OCI-LY7 (cell line): ENCODE measurements around the gene TANGO2. TPM values are rescaled to one million over a fixed set of nuclear protein-coding genes. Genes with fewer than 3 reads are reported as not detected.

Source experiments
- BruUV-seq: library from RNA; stranded (reverse); fragments of 400-500 nt; replicated peaks from 2 replicates; lab custom pipeline; 2021; lab: Mats Ljungman, UMichigan
- CTCF ChIA-PET: fragments of 300-600 bp; sonication (Branson Sonifier 250); formaldehyde crosslinking; loops from one replicate; lab custom pipeline; 2022; ENCODE audit warnings: antibody characterized with exemption; ENCODE audit not compliant: unreplicated experiment; lab: Charles Lee
- POLR2A ChIA-PET: fragments of 300-600 bp; sonication (Branson Sonifier 250); formaldehyde crosslinking; loops from one replicate; lab custom pipeline; 2022; ENCODE audit warnings: antibody characterized with exemption; lab: Charles Lee
- DNase-seq: peaks from one replicate; pipeline ENCODE4 v3.0.0-alpha.2; 2015; ENCODE audit warnings: low spot score
- H2AFZ ChIP-seq: fragments of 200-600 bp; sonication (generic), shearing (Covaris generic); 2 replicates; pipeline ENCODE4 v1.6.1; 2014; ENCODE audit warnings: mild to moderate bottlenecking, antibody characterized with exemption, low read length, moderate library complexity
- H3K27ac ChIP-seq: fragments of 200-600 bp; sonication (generic); 2 replicates; pipeline ENCODE4 v1.5.1; 2014; ENCODE audit warnings: mixed run types, low read depth, mild to moderate bottlenecking, moderate library complexity, low read length, inconsistent platforms; ENCODE audit not compliant: poor library complexity, severe bottlenecking
- H3K36me3 ChIP-seq: fragments of 200-600 bp; sonication (generic); 2 replicates; pipeline ENCODE4 v1.6.1; 2014; ENCODE audit warnings: mild to moderate bottlenecking, antibody characterized with exemption, low read length, moderate library complexity, mixed read lengths; ENCODE audit not compliant: insufficient read depth
- H3K4me1 ChIP-seq: fragments of 200-600 bp; sonication (generic); 2 replicates; pipeline ENCODE4 v1.5.1; 2014; ENCODE audit warnings: mild to moderate bottlenecking, low read length; ENCODE audit not compliant: insufficient read depth, poor library complexity, severe bottlenecking
- H3K4me2 ChIP-seq: fragments of 200-600 bp; sonication (generic); 2 replicates; pipeline ENCODE4 v1.6.1; 2014; ENCODE audit warnings: mild to moderate bottlenecking, low read length
- H3K4me3 ChIP-seq: fragments of 200-600 bp; sonication (generic); 2 replicates; pipeline ENCODE4 v1.5.1; 2014; ENCODE audit warnings: mild to moderate bottlenecking, low read depth, low read length; ENCODE audit not compliant: poor library complexity, severe bottlenecking
- H3K79me2 ChIP-seq: fragments of 200-600 bp; sonication (generic); 2 replicates; pipeline ENCODE4 v1.6.1; 2016; ENCODE audit warnings: low read depth, mild to moderate bottlenecking, low read length, moderate library complexity, mixed read lengths; ENCODE audit not compliant: insufficient read depth
- H3K9me2 ChIP-seq: fragments of 200-600 bp; sonication (generic); 2 replicates; pipeline ENCODE4 v1.6.1; 2016; ENCODE audit warnings: mild to moderate bottlenecking, low read length, mixed read lengths; ENCODE audit not compliant: insufficient read depth
- H3K9me3 ChIP-seq: fragments of 200-600 bp; sonication (generic); 2 replicates; pipeline ENCODE4 v1.6.1; 2014; ENCODE audit warnings: mild to moderate bottlenecking, mixed run types, low read length, mixed read lengths
- H4K20me1 ChIP-seq: fragments of 200-600 bp; sonication (generic); 2 replicates; pipeline ENCODE4 v1.6.1; 2014; ENCODE audit warnings: mild to moderate bottlenecking, antibody characterized with exemption, low read length, moderate library complexity, mixed read lengths; ENCODE audit not compliant: insufficient read depth
- CTCF ChIP-seq: fragments of 200-600 bp; sonication (generic); conservative IDR thresholded peaks from 2 replicates; pipeline ENCODE4 v1.5.1; 2014; ENCODE audit warnings: mild to moderate bottlenecking, antibody characterized with exemption, low read length, moderate library complexity, mixed read lengths
- EZH2phosphoT487 ChIP-seq: fragments of 200-600 bp; sonication (generic); IDR thresholded peaks from 2 replicates; pipeline ENCODE4 v1.6.1; 2018; ENCODE audit warnings: low read depth, borderline replicate concordance, mild to moderate bottlenecking, mixed run types, antibody characterized with exemption, low read length, moderate library complexity, mixed read lengths
- intact Hi-C: fragments of 100-400 bp; cut with micrococcal nuclease; formaldehyde crosslinking; loops from one replicate; pipeline ENCODE4 v1.10.0; 2022; ENCODE audit not compliant: unreplicated experiment
- total RNA-seq, 2 experiments: library from RNA; depleted of rRNA in 1 of 2; stranded (reverse); fragments of >200 nt in 1 of 2; shearing (Covaris generic) in 1 of 2; gene quantifications; 2 replicates each; pipeline ENCODE4 v1.2.3, GENCODE V29; 2014 to 2022

TANGO2 gene
- total RNA-seq, 2 experiments from 2014 or later, result 18.3 to 23.3 TPM

DNA sequence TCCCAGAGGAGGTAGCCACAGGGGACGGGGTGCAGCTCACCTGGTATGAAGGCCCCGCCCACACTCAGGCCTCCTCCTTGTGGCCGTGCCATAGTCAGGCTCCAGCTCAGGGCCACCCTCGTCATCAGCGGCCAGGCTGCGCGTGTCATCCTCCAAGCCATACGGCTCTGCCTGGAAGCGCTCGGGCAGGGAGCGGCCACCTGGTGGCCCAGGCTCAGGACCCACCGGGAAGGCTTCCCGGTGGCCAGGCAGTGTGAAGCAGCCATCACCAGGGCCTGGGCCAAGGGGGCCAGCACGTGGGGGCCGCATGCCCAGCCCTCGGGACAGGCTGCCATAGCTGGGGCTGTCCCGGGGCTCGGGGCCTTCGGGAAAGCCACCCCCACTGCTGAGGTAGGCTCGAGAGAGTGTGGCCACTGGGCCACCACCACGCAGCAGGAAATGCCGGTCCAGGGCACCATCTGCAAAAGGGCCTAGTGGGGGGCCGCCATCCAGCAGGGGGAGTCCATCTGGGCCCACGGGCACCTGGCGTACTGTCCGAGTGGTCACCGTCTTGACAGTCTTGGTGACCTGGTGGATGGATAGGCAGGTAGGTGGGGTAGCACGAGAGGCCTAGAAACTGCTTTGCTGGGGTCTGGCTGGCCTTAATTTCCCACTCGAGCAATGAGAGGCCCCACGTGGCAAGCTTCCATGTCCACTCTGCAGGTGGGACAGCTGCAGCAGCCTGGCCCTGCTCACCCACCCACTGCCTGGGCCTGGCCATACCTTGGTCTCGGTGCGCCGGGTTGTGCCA lies 39.5 kb upstream of the TANGO2 start:
- Histone ChIP-seq H2AFZ (no peak overlapping the region), H3K9me2 (no peaks in the 10 kb centered on the region), H3K4me3 (no peak overlapping the region), H3K27ac (no peak overlapping the region), H3K79me2 (no peaks in the 10 kb centered on the region), H3K4me2 (no peak overlapping the region), H4K20me1 (no peaks in the 10 kb centered on the region), H3K9me3 (no peaks in the 10 kb centered on the region), H3K4me1 (no peaks in the 10 kb centered on the region), H3K36me3 (no peaks in the 10 kb centered on the region)
- CTCF ChIA-PET, result no interaction called here
- intact Hi-C loops, result no loop called here
- POLR2A ChIA-PET, result no interaction called here
- TF ChIP-seq CTCF (no peak), EZH2phosphoT487 (no peak)
- BruUV-seq, result no TSS peak
- no peak for DNase-seq

GRCh38 chr22:19981961-19982920 lies 38.7 kb upstream of the TANGO2 start:
- no peak overlapping the region for H2AFZ ChIP-seq
- H3K27ac ChIP-seq, result no peak overlapping the region
- no peak overlapping the region for H3K4me3 ChIP-seq
- no peaks in the 10 kb centered on the region for H3K79me2 ChIP-seq
- no peak overlapping the region for H3K4me2 ChIP-seq
- no peaks in the 10 kb centered on the region for H3K9me2 ChIP-seq
- BruUV-seq, result no TSS peak
- H4K20me1 ChIP-seq, result no peaks in the 10 kb centered on the region
- CTCF ChIA-PET, result no interaction called here
- DNase-seq, result no peak
- POLR2A ChIA-PET, result no interaction called here
- TF ChIP-seq EZH2phosphoT487, result no peak
- no peak for TF ChIP-seq CTCF
- H3K9me3 ChIP-seq, result no peaks in the 10 kb centered on the region
- H3K4me1 ChIP-seq, result peaks cover 6% of the 10 kb centered on the region
- intact Hi-C loops, result no loop called here
- H3K36me3 ChIP-seq, result no peaks in the 10 kb centered on the region
